Psoas muscle (tissue), 8 donors: ENCODE results near the gene TTBK2. TPM values are rescaled to one million over a fixed set of nuclear protein-coding genes. Genes with fewer than 3 reads are reported as not detected.
A peak's percentile ranks its signal among the peaks of the same experiment; 100 is the strongest.

Source experiments
- ATAC-seq, 4 donors: fragments of 200-7000 bp; cut with Tn5 transposase; one replicate each; pipeline ENCODE4 v1.9.1; 2020; ENCODE audit warnings: moderate library complexity in 3 of 4, mild to moderate bottlenecking in 2 of 4
- DNase-seq, 2 donors: peaks; one replicate each; pipeline ENCODE4 v3.0.0-alpha.2; 2020
- H3K27ac ChIP-seq: fragments of 200-600 bp; one replicate; pipeline ENCODE4 v1.8.0; 2022
- H3K27me3 ChIP-seq, 3 donors: fragments of 200-600 bp in 1 of 3; one replicate each; pipeline versions ENCODE4 v1.6.1 to v1.8.0; 2013 to 2022; ENCODE audit warnings: low read length in 2 of 3, mild to moderate bottlenecking in 2 of 3, moderate library complexity in 1 of 3; ENCODE audit not compliant: insufficient read depth in 3 of 3
- H3K36me3 ChIP-seq, 2 donors: fragments of 200-600 bp in 1 of 2; one replicate each; pipeline versions ENCODE4 v1.6.1 to v1.8.0; 2013 to 2022; ENCODE audit warnings: low read depth in 1 of 2, mild to moderate bottlenecking in 1 of 2, moderate library complexity in 1 of 2; ENCODE audit not compliant: insufficient read depth in 1 of 2
- H3K4me1 ChIP-seq: fragments of 200-600 bp; one replicate; pipeline ENCODE4 v1.8.0; 2022
- H3K4me3 ChIP-seq: fragments of 200-600 bp; one replicate; pipeline ENCODE4 v1.8.0; 2022; ENCODE audit warnings: mild to moderate bottlenecking
- H3K9me3 ChIP-seq: fragments of 200-600 bp; one replicate; pipeline ENCODE4 v1.8.0; 2022
- WGBS, 3 donors: extraction: QIAGEN DNeasy Blood & Tissue Kit; methylation state at CpG; one replicate each; pipeline versions ENCODE4 v1.1.6 to v1.1.7; 2013; 5-methylcytosine and 5-hydroxymethylcytosine counted together
- intact Hi-C, 2 donors: fragments of 100-400 bp; cut with DNase I; formaldehyde crosslinking; loops; one replicate each; pipeline versions ENCODE4 v1.11.0 to v1.14.2; 2022
- polyA plus RNA-seq, 3 donors: library from polyadenylated mRNA; stranded (reverse); fragments of 200-250 nt; gene quantifications; one replicate each; pipeline ENCODE4 v1.2.3, GENCODE V29; 2013
- total RNA-seq, 4 donors: library from RNA; stranded (reverse); fragmentation: NEBNext Ultra II Directional in 2 of 4; extraction: Animal tissue kit (Norgen Biotek cat#: 25700) in 2 of 4; gene quantifications; one replicate each; pipeline versions ENCODE4 v1.2.1 to v1.2.4, GENCODE V29; 2021 to 2023
- TF ChIP-seq, protein P1 (sequence below): fragments of 200-600 bp; IDR thresholded peaks from one replicate; pipeline ENCODE4 v1.8.0; 2022; ENCODE audit warnings: antibody characterized with exemption
- donor health status: healthy with polysubstance abuse.
- donor health status: DM: no; HTN: no; CAD: no; lungs with moderate emphysema.
- donor health status: Bipolar disorder and iron deficiency.
- donor health status: healthy.
- donor health status: DM: yes; HTN: yes; CAD: no.
- donor health status: DM: no; HTN: no; CAD: no.
- donor health status: DM: no; HTN: no; CAD: no.
- donor health status: DM: yes; HTN: yes; CAD: no.

The TTBK2 gene
- total and polyA plus RNA-seq, 7 donors: 1.4 to 23.0 (median 15.8) TPM

- no peaks in the 10 kb centered on the region for H3K36me3 ChIP-seq
- TF ChIP-seq, protein P1, sequence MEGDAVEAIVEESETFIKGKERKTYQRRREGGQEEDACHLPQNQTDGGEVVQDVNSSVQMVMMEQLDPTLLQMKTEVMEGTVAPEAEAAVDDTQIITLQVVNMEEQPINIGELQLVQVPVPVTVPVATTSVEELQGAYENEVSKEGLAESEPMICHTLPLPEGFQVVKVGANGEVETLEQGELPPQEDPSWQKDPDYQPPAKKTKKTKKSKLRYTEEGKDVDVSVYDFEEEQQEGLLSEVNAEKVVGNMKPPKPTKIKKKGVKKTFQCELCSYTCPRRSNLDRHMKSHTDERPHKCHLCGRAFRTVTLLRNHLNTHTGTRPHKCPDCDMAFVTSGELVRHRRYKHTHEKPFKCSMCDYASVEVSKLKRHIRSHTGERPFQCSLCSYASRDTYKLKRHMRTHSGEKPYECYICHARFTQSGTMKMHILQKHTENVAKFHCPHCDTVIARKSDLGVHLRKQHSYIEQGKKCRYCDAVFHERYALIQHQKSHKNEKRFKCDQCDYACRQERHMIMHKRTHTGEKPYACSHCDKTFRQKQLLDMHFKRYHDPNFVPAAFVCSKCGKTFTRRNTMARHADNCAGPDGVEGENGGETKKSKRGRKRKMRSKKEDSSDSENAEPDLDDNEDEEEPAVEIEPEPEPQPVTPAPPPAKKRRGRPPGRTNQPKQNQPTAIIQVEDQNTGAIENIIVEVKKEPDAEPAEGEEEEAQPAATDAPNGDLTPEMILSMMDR: no peak
- ATAC-seq: peak; percentile 32 to 76 (median 62)
Measured at GRCh38 chr15:42759093-42759492, 161.5 kb downstream of the TTBK2 start.

GRCh38 chr15:42750306-42750705 lies 170.3 kb downstream of the TTBK2 start:
- Histone ChIP-seq H3K9me3 (peaks cover 6% of the 10 kb centered on the region), H3K4me1 (no peaks in the 10 kb centered on the region), H3K36me3 (peaks cover 3 to 30% of the 10 kb centered on the region in 2 donors), H3K4me3 (no peak overlapping the region), H3K27me3 (no peaks in the 10 kb centered on the region), H3K27ac (no peak overlapping the region)
- no peak for DNase-seq
- WGBS, 3 donors: 95 to 97% (median 96%) methylated on average over 2 of the region's 2 CpGs
- no peak for ATAC-seq
- TF ChIP-seq, protein P1: no peak
- intact Hi-C loops: no loop called here

More at GRCh38 chr15:42759093-42759492, 161.5 kb downstream of the TTBK2 start:
- intact Hi-C loops: no loop called here
- no peak for DNase-seq
- peaks cover 21% of the 10 kb centered on the region for H3K9me3 ChIP-seq
- no peak overlapping the region for H3K27ac ChIP-seq
- no peak overlapping the region for H3K4me3 ChIP-seq
- no peaks in the 10 kb centered on the region for H3K27me3 ChIP-seq
- WGBS, 3 donors: 42 to 53% (median 44%) methylated on average over 2 of the region's 2 CpGs
- H3K4me1 ChIP-seq: peaks cover 4% of the 10 kb centered on the region

DNA sequence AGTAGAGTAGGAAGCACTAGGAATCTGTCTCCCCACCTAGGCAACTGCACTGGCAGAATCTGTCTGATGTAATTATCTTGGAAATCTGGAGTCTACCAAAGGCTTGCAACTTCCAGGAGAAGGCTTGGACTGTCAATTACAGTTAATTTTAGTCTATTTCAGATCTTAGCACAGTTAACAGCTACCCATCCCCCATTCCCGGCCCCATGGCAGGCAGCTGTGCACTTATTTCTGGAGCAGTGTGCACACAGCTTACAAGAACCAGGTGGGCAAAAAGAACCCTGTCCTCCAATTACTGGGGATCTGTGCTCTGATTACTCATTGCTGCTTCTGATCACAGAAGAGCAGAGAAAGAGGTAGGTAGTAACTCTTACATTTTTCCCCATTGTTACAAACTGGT lies 171.3 kb downstream of the TTBK2 start:
- WGBS, 3 donors: 39 to 58% (median 57%) methylated on average over 1 of the region's 1 CpG
- TF ChIP-seq, protein P1: no peak
- intact Hi-C loops: no loop called here
- peak; percentile 64 to 83 (median 68) for ATAC-seq
- Histone ChIP-seq H3K27ac (no peak overlapping the region), H3K27me3 (no peaks in the 10 kb centered on the region), H3K9me3 (peaks cover 6% of the 10 kb centered on the region), H3K4me1 (no peaks in the 10 kb centered on the region), H3K4me3 (no peak overlapping the region), H3K36me3 (peaks cover 3 to 40% of the 10 kb centered on the region in 2 donors)
- DNase-seq: no peak

- ATAC-seq (no peak), DNase-seq (no peak)
- no peaks in the 10 kb centered on the region for H3K27me3 ChIP-seq
- intact Hi-C loops: no loop called here
- no peaks in the 10 kb centered on the region for H3K4me1 ChIP-seq
- no peak overlapping the region for H3K4me3 ChIP-seq
- no peaks in the 10 kb centered on the region for H3K9me3 ChIP-seq
- H3K36me3 ChIP-seq: peaks cover 0 to 25% of the 10 kb centered on the region in 2 donors
- TF ChIP-seq, protein P1: no peak
- 96 to 100% (median 100%) methylated on average over 1 of the region's 1 CpG for WGBS, 3 donors
- no peak overlapping the region for H3K27ac ChIP-seq
Measured at GRCh38 chr15:42744195-42744594, 176.4 kb downstream of the TTBK2 start.

DNA sequence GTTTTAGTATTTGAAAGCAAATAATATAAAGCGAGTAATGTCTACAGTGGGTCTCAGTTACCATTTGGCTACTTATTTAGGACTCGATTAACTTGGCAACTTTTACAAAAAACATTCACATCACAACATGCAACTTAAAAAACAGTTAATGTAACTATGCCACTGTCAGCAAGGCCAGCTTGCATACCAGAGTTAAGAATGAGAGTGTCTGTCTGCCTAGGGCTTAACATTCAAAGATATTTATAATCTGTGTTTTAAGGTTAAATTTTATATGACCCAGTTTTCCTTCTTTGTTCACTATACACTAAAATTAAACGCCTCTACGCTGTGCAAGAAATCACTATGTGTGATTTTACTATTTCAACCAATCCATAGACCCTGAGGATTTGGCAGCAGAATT lies 178.4 kb downstream of the TTBK2 start:
- TF ChIP-seq, protein P1: no peak
- intact Hi-C loops: no loop called here

More for the DNA sequence above, 178.4 kb downstream of the TTBK2 start:
- WGBS, 3 donors: 57 to 81% (median 67%) methylated on average over 4 of the region's 4 CpGs
- H3K27ac ChIP-seq: no peak overlapping the region
- ATAC-seq: no peak
- H3K4me1 ChIP-seq: no peaks in the 10 kb centered on the region
- no peaks in the 10 kb centered on the region for H3K27me3 ChIP-seq
- no peaks in the 10 kb centered on the region for H3K9me3 ChIP-seq
- peaks cover 0 to 25% of the 10 kb centered on the region in 2 donors for H3K36me3 ChIP-seq
- no peak overlapping the region for H3K4me3 ChIP-seq
- no peak for DNase-seq
